SK-N-SH (cell line): Measurements from ENCODE around the gene LVRN. TPM values are rescaled to one million over a fixed set of nuclear protein-coding genes. Genes with fewer than 3 reads are reported as not detected.

ENCODE experiments used
- CTCF ChIA-PET: fragments of 300-600, 350-600 bp; formaldehyde crosslinking; extraction: SDS; loops from one replicate; lab custom pipeline; 2021; lab: Yijun Ruan, JAX
- POLR2A ChIA-PET: fragments of 350-600 bp; sonication (Branson Sonifier 250); formaldehyde crosslinking; extraction: SDS; loops from one replicate; lab custom pipeline; 2020; ENCODE audit warnings: antibody characterized with exemption, inconsistent platforms; lab: Yijun Ruan, JAX
- DNase-seq: peaks from one replicate; pipeline ENCODE4 v3.0.0; 2012
- H2AFZ ChIP-seq: fragments of 200-600 bp; sonication (generic); 2 replicates; pipeline ENCODE4 v1.8.1; 2016; ENCODE audit warnings: antibody characterized with exemption, mild to moderate bottlenecking, low read depth
- H3F3A ChIP-seq: fragments of 200-600 bp; sonication (generic); replicated peaks from 2 replicates; pipeline ENCODE3; 2016; ENCODE audit warnings: antibody characterized with exemption, mild to moderate bottlenecking; ENCODE audit not compliant: insufficient read depth
- H3K27ac ChIP-seq, 2 experiments: fragments of 200-500 bp in 1 of 2; fragments of 200-600 bp in 1 of 2; sonication (Bioruptor generic) in 1 of 2; sonication (generic), shearing (Covaris generic) in 1 of 2; 2 replicates each; pipeline versions ENCODE4 v1.5.1 to v1.6.1; 2014 to 2016; ENCODE audit warnings: low read depth in 2 of 2, inconsistent platforms in 1 of 2, low read length in 1 of 2, mild to moderate bottlenecking in 1 of 2, mixed read lengths in 1 of 2
- H3K27me3 ChIP-seq: fragments of 200-600 bp; sonication (generic), shearing (Covaris generic); 2 replicates; pipeline ENCODE4 v1.6.1; 2016; ENCODE audit warnings: mixed run types; ENCODE audit not compliant: insufficient read depth
- H3K36me3 ChIP-seq, 2 experiments: fragments of 200-500 bp in 1 of 2; fragments of 200-600 bp in 1 of 2; sonication (Bioruptor generic) in 1 of 2; sonication (generic) in 1 of 2; replicated peaks in 1 of 2; 2 replicates each; pipeline versions ENCODE3 to v1.5.1; 2014 to 2016; ENCODE audit warnings: low read length in 1 of 2, mild to moderate bottlenecking in 1 of 2; ENCODE audit not compliant: insufficient read depth in 2 of 2, control insufficient read depth in 1 of 2
- H3K4me1 ChIP-seq, 2 experiments: fragments of 200-500 bp in 1 of 2; fragments of 200-600 bp in 1 of 2; sonication (Bioruptor generic) in 1 of 2; sonication (generic), shearing (Covaris generic) in 1 of 2; 2 replicates each; pipeline versions ENCODE4 v1.5.1 to v1.6.1; 2014 to 2016; ENCODE audit warnings: low read depth in 1 of 2, low read length in 1 of 2, mixed run types in 1 of 2; ENCODE audit not compliant: insufficient read depth in 2 of 2, control insufficient read depth in 1 of 2
- H3K4me2 ChIP-seq: fragments of 200-600 bp; sonication (generic), shearing (Covaris generic); 2 replicates; pipeline ENCODE4 v1.6.1; 2017; ENCODE audit warnings: mixed run types
- H3K4me3 ChIP-seq, 2 experiments: fragments of 200-500 bp in 1 of 2; fragments of 200-600 bp in 1 of 2; sonication (Bioruptor generic) in 1 of 2; sonication (generic), shearing (Covaris generic) in 1 of 2; 2 replicates each; pipeline versions ENCODE4 v1.5.1 to v1.8.1; 2014 to 2016; ENCODE audit warnings: low read depth in 2 of 2, inconsistent platforms in 1 of 2, low read length in 1 of 2, mild to moderate bottlenecking in 1 of 2, mixed read lengths in 1 of 2, moderate library complexity in 1 of 2
- H3K79me2 ChIP-seq: fragments of 200-600 bp; sonication (generic); 2 replicates; pipeline ENCODE4 v1.8.1; 2017; ENCODE audit warnings: mild to moderate bottlenecking; ENCODE audit not compliant: insufficient read depth
- H3K9ac ChIP-seq: fragments of 200-600 bp; sonication (generic); 2 replicates; pipeline ENCODE4 v1.6.1; 2017; ENCODE audit warnings: mixed run types
- H3K9me2 ChIP-seq: fragments of 200-600 bp; sonication (generic); 2 replicates; pipeline ENCODE4 v1.6.1; 2017; ENCODE audit warnings: mixed run types
- H3K9me3 ChIP-seq: fragments of 200-600 bp; sonication (generic); 2 replicates; pipeline ENCODE4 v1.6.1; 2017; ENCODE audit warnings: mixed run types, mild to moderate bottlenecking, moderate library complexity
- H4K20me1 ChIP-seq: fragments of 200-600 bp; sonication (generic); 2 replicates; pipeline ENCODE4 v1.6.1; 2017; ENCODE audit warnings: mild to moderate bottlenecking, mixed run types; ENCODE audit not compliant: insufficient read depth
- FOXM1 ChIP-seq: IDR thresholded peaks from 2 replicates; pipeline ENCODE4 v1.4.0; 2012; ENCODE audit warnings: low read depth, mild to moderate bottlenecking
- MEF2A ChIP-seq: IDR thresholded peaks from 2 replicates; pipeline ENCODE4 v1.4.0; 2012; ENCODE audit warnings: low read depth, borderline replicate concordance
- MXI1 ChIP-seq: IDR thresholded peaks from 2 replicates; pipeline ENCODE4 v1.6.1; 2012; ENCODE audit warnings: mild to moderate bottlenecking, low read depth, low read length, improper control_type of control experiment
- REST ChIP-seq: IDR thresholded peaks from 2 replicates; pipeline ENCODE4 v1.6.1; 2012; ENCODE audit warnings: mild to moderate bottlenecking, low read depth, low read length, moderate library complexity
- YY1 ChIP-seq: IDR thresholded peaks from 2 replicates; pipeline ENCODE4 v1.4.0; 2012; ENCODE audit warnings: low read depth, mild to moderate bottlenecking
- WGBS: methylation state at CpG from one replicate; pipeline ENCODE4 v1.1.6; 2017; ENCODE audit warnings: low lambda C conversion rate; 5-methylcytosine and 5-hydroxymethylcytosine counted together
- polyA plus RNA-seq, 3 experiments: library from polyadenylated mRNA; depleted of rRNA; stranded (reverse); fragments of >200 nt; gene quantifications; 2 replicates each; pipeline ENCODE4 v1.2.3, GENCODE V29; 2012
- TF ChIP-seq, protein P1 (sequence below): fragments of 200-600 bp; sonication (generic); IDR thresholded peaks from 2 replicates; pipeline ENCODE4 v1.6.1; 2017; ENCODE audit warnings: antibody characterized with exemption, mild to moderate bottlenecking, moderate library complexity

LVRN gene
- polyA plus RNA-seq, 1 of the 3 experiments (the other 2 are of a cell fraction), result 0.10 TPM

- TF ChIP-seq, protein P1, sequence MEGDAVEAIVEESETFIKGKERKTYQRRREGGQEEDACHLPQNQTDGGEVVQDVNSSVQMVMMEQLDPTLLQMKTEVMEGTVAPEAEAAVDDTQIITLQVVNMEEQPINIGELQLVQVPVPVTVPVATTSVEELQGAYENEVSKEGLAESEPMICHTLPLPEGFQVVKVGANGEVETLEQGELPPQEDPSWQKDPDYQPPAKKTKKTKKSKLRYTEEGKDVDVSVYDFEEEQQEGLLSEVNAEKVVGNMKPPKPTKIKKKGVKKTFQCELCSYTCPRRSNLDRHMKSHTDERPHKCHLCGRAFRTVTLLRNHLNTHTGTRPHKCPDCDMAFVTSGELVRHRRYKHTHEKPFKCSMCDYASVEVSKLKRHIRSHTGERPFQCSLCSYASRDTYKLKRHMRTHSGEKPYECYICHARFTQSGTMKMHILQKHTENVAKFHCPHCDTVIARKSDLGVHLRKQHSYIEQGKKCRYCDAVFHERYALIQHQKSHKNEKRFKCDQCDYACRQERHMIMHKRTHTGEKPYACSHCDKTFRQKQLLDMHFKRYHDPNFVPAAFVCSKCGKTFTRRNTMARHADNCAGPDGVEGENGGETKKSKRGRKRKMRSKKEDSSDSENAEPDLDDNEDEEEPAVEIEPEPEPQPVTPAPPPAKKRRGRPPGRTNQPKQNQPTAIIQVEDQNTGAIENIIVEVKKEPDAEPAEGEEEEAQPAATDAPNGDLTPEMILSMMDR, result no peak
- TF ChIP-seq MEF2A, result no peak
These were observed 13.2 kb upstream of the LVRN start (continued) for GRCh38 chr5:115949096-115949495.

GRCh38 chr5:115952588-115952987 lies 9.7 kb upstream of the LVRN start:
- WGBS, result 48% methylated on average over 4 of the region's 4 CpGs
- Histone ChIP-seq H3K79me2 (no peaks in the 10 kb centered on the region), H3K27me3 (no peaks in the 10 kb centered on the region; the same call in 1 of the 2 replicates), H3K27ac (no peak overlapping the region)
- TF ChIP-seq REST (no peak), MXI1 (no peak)
- TF ChIP-seq, all 33 proteins: peak for 0
- Histone ChIP-seq H3F3A (no peaks in the 10 kb centered on the region), H3K4me1 (no peaks in the 10 kb centered on the region), H3K36me3 (no peaks in the 10 kb centered on the region), H2AFZ (no peak overlapping the region), H3K4me2 (no peak overlapping the region), H3K9ac (no peak overlapping the region), H3K9me3 (no peaks in the 10 kb centered on the region), H3K9me2 (no peaks in the 10 kb centered on the region), H4K20me1 (no peaks in the 10 kb centered on the region), H3K4me3 (no peak overlapping the region)
- ChIA-PET CTCF (interaction anchor here (1.6 kb wide), 1 partner anchor 12 kb away, joined by 5 read pairs; no protein-coding TSS in a partner anchor), POLR2A (interaction anchor here (0.6 kb wide), 1 partner anchor 152 kb away, joined by 4 read pairs; no protein-coding TSS in a partner anchor)
- DNase-seq, result no peak

GRCh38 chr5:115954144-115954543 lies 8.1 kb upstream of the LVRN start:
- no peaks in the 10 kb centered on the region for H3F3A ChIP-seq
- ChIA-PET CTCF (interaction anchor here (1.5 kb wide), 1 partner anchor 113 kb away, joined by 4 read pairs; no protein-coding TSS in a partner anchor), POLR2A (no interaction called here)
- H3K4me3 ChIP-seq, result no peak overlapping the region
- no peak overlapping the region for H3K4me2 ChIP-seq
- no peaks in the 10 kb centered on the region for H3K4me1 ChIP-seq
- no peaks in the 10 kb centered on the region for H3K36me3 ChIP-seq
- no peak overlapping the region for H3K9ac ChIP-seq
- H2AFZ ChIP-seq, result no peak overlapping the region
- DNase-seq, result no peak
- H4K20me1 ChIP-seq, result no peaks in the 10 kb centered on the region
- H3K79me2 ChIP-seq, result no peaks in the 10 kb centered on the region
- H3K9me2 ChIP-seq, result no peaks in the 10 kb centered on the region
- no peak for TF ChIP-seq FOXM1
- no peak for TF ChIP-seq YY1
- H3K9me3 ChIP-seq, result no peaks in the 10 kb centered on the region
- H3K27me3 ChIP-seq, result no peaks in the 10 kb centered on the region; the same call in 1 of the 2 replicates
- no peak overlapping the region for H3K27ac ChIP-seq
